ENCODE data around the gene GPR34. TPM values are rescaled to one million over a fixed set of nuclear protein-coding genes. Genes with fewer than 3 reads are reported as not detected.
"Not testable (repeated sequence)": the region's sequence is repeated elsewhere in the genome, so short reads cannot be mapped to it uniquely, and the experiment has no call there.

GPR34 gene
- total RNA-seq, 1 experiment from 2014 or later = not detected

- no peak for DNase-seq (ENCODE audit: low spot score)
Observed at GRCh38 chrX:41693024-41693423, 4.3 kb downstream of the GPR34 start.

- no peak for DNase-seq (ENCODE audit: low spot score)
Observed at GRCh38 chrX:41695426-41695825, 6.7 kb downstream of the GPR34 start.

DNA sequence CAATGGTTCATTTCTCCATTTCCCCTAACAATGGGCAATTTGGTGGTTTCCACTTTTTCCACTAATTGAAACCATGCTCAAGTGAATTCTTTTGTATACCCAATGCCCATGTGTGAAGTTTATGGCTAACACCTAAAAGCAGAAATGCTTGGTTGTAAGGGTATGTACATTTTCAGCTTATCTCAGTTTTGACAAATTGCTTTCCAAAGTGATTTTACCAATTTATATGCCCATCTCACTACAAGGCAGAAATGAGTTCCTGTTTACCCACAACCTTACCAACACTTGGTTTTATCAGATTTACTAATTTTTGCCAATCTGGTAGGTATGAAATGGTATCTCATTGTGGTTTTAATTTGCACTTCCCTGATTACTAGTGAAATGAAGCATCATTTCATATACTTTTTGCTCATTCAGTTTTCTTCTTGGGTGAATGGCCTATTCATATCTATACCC, 14.8 kb downstream of the GPR34 start:
- DNase-seq (ENCODE audit: low spot score) = no peak

DNA sequence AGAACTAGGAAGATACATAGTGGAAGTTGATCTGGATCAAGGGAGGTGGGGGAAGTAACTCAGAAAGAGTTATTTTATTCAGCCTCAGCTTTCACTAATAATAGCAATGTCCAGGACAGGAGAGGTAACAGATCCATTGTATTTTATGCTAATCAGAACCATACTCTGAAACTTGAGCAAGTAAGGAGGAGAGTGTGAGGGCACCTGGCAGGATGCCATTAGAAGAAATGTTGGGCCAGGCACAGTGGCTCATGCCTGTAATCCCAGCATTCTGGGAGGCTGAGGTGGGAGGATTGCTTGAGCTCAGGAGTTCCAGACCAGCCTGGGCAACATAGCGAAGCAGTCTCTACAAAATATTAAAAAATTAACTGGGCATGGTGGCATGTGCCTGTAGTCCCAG, 16.3 kb downstream of the GPR34 start:
- no peak for DNase-seq (ENCODE audit: low spot score)

GRCh38 chrX:41705680-41706374, 17.1 kb downstream of the GPR34 start:
- no peak for DNase-seq (ENCODE audit: low spot score)

DNA sequence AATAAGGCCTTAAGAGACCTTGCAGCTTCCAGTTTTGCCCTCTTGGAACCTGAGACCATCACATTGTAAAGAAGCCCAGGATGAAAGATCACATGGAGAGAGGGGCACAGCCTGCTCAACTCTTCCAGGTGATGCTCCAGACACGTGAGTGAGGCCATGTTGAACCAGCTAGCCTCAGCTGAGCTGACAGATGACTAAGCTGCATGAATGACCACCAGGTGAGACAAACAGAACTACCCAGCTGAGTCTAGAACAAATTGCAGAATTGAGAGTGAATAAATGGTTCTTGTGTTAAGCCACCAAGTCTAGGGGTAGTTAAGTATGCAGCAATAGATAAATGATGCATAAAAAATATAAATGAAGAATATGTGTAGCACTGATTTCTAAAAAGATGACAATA, 18.4 kb downstream of the GPR34 start:
- no peak for DNase-seq (ENCODE audit: low spot score)

GRCh38 chrX:41708486-41708885, 19.7 kb downstream of the GPR34 start:
- DNase-seq (ENCODE audit: low spot score) = no peak

DNA sequence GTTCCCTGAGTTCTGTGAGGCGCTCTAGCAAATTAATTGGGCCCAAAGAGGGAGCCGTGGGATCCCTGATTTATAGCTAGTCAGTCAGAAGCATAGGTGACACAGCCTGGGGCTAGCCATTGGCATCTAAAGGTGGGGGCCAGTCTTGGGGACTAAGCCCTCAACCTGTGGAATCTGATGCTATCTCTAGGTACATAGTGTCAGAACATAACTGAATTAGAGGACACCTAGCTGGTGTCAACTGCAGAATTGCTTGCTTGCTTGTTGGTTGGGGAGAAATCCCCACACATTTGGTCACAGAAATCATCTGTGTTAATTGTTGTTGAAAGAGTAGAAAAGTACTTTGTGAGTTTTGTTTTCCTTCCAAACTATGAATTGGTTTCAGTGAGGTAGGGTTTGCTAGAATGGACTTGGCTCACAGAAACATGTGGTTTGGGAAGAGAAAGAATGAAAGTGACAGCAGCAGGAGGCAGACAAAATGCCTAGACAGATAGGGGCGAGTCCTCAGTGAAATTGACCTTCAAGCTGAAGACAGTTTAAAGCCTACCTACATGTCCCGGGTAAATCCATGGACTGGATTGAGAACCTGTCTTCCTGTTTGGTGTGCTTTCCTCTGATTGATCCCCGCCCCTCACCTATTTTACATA, 22.4 kb downstream of the GPR34 start:
- DNase-seq (ENCODE audit: low spot score) = no peak

DNA sequence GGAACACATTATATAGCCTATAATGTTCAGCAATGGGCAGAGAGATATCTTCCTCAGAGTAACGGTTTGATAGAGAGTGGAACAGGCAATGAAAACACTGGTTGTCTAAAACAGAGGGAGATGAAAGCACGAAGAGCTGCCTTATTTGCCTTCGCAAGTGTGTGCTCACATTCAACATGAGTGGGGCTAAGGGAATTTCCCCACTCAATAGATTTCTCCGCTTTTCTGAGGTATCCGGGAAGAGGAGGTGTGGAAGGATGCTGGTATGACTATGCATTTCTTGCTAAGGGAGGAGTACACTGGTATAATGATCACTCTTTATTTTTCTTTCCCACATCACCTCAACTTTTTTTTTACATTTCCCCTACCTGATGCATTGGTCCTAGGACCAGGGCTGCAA, 27.4 kb downstream of the GPR34 start:
- no peak for DNase-seq (ENCODE audit: low spot score)

DNA sequence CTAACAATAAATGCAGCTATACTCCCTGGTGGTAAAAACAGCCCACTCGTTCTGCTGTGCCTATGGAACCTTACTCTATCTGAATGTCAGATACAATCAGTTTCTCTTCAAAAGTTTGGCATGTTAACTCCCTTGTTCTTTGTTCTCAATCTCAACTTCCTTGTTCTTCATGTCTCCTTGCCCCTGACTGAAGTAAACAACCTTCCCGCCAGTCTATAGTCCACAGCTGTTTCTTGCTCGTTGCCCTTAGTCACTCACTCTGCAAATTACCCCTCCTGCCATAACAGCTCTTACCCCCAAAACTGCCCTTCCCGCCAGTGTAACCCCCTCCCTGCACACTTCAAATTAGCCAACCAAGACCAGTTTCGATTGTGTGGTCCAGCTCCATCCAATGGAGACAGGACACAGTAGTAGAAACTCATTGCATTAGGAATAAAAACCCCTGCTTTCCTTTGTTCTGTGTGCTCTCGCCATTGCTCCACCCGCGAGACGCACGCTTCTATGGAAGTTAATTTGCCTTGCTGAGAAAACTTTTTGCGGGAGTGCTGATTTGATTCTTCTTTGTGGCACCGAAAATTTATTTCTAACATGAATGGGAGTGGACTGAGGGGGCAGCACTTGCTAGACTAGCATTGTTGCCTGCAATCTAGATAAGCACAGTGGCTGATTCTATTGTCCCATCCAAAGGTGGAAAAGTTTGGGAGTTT, 28.1 kb downstream of the GPR34 start:
- no peak for DNase-seq (ENCODE audit: low spot score)

GRCh38 chrX:41718481-41719235, 29.9 kb downstream of the GPR34 start:
- DNase-seq (ENCODE audit: low spot score) = no peak

- DNase-seq (ENCODE audit: low spot score) = not testable (repeated sequence)
Observed at GRCh38 chrX:41719610-41720009, 30.8 kb downstream of the GPR34 start.

DNA sequence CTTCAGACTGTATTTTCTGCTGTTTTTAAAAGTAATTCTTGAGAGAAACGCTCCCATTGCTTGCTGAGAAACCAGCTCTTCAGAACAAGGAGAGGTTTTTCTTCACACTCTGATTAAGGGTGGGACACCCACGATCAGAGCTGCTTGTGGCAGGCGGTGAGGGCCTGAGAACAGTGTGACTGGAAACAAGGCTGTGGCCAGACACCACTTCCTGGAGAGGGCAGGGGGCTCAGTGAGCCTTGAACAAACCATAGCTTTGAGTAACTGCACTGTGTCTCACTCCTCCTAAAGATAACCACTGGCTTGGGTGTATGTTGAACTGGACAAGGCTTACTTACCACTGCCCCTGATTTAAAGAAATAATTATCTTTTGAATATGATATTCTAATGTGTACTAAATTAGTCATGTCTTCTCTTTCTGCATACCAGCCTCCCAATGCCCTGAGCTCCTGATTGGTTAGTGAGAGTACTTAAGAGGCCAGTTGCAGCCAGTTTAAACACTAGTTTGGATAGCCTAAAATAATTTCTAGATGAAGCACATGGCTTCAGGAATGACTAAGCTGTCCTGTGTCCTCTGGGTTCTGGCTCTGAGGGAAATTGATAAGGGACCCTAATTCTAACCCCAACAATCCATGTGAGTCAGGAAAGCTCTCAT, 31.5 kb downstream of the GPR34 start:
- no peak for DNase-seq (ENCODE audit: low spot score)

- DNase-seq (ENCODE audit: low spot score) = no peak
Observed at GRCh38 chrX:41721590-41721989, 32.8 kb downstream of the GPR34 start.

DNA sequence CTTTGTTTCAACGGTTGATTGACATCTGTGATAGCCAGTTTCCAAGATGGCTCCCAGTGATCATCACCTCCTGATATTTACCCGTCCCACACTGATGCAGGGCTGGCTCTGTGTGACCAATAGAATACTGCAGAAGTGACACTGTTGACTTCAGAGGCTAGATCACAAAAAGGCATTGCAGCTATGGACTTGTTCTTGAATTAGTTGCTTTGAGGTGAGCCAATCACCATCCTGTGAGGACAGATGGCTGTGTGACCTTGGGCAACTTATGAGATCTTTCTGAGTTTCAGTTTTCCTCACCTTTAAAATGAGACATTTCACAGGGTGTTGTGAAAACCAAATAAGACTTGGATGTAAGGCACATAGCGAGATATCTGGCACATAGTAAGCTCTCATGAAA, 33.4 kb downstream of the GPR34 start:
- DNase-seq (ENCODE audit: low spot score) = no peak

DNA sequence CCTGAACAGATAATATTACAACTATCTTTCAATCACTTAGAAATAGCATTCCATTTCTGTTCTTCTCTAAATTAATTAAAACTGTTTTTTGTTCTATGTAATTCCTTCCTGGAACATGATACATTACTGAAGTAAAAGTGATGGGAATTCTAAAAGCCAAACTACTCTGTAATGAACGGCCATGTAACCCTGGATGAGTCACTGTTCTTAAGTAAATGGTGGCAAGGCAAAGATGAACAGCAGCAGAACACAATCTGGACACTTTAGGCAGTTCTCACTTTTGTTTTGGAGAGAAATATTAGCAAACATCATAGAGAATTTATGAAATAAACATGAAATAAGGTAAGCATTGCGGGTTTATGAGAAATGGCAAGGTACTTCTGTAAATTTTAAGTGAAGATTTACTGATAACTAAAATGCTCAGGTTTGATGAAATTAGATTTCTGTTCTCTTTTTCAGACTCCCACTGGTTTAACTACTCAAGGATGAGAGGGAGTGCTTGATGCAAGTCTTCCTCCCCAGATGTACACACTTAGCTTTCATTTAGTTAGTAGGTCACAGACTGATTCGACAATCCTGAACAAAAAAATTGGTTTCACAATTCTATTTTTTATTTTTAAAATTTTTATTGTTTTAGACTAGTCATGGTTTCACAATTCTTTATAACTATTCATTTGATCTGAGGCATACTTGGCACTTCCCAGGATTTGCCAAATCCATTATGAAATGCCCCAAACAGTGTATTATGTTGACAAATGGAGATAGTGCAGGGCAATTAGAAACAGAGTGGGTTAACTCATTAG, 34.2 kb downstream of the GPR34 start:
- DNase-seq (ENCODE audit: low spot score) = no peak

GRCh38 chrX:41723826-41724225, 35.1 kb downstream of the GPR34 start, which contains the start of gene GPR82:
Gene GPR82, plus strand, starts transcription at chrX:41724181. Its CDS starts 2,846 bp downstream, at chrX:41727027.
- no peak for DNase-seq (ENCODE audit: low spot score)

DNA sequence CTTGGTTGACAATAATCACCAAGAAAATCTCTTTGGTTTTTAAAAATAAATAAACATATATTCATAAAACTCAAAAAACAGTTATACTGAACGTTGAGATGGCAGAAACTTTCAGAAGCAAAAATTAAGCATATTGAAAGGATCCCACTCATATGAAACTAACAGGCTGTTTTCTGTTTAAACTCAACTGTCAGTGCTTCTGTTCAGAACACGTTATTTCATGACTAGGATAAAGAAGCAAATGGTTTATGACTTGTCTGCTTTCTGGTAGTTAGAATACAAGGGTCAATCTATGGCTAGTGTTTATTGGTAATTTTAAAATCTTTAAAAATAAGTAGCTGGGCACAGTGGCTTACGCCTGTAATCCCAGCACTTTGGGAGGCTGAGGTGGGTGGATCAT, 39.4 kb downstream of the GPR34 start:
- no peak for DNase-seq (ENCODE audit: low spot score)

- DNase-seq (ENCODE audit: low spot score) = no peak
Observed at GRCh38 chrX:41730081-41730480, 41.3 kb downstream of the GPR34 start.

DNA sequence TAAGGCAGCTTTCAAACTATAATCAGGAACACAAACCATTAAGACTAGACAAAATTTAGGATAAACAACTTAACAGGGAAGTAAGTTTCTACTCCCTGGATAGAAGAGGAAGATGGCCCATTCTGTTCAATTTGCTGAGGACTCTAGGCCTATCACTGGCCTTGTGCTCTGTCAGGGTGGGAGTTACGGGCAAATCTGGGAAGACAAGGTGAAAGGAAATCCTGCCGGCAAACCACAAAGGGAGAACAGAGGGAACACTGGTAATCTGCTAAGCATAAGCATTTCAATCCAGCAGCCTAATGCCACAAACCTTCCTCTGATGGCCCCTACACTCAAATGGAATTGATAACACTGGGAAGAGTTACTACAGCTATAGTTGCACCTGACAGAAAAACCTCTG, 43.5 kb downstream of the GPR34 start:
- DNase-seq (ENCODE audit: low spot score) = no peak

DNA sequence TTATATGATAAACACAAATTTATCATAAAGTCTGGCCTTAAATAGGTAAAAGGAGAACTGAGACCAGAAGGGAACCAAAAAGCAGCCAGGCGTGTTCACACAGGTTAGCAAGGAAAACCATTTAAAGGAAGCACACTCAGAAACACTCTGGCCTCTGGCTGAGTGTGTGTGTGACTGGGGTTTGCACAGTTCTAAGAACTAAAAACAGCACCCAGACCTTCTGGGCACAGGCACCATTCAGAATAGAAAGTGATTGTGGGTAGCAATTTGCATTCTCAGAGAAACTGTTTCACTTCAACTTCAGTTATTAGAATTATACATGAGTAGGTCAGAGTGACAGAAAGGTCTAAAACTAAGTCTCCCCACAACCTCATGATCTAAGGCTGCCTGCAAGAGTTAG, 45.2 kb downstream of the GPR34 start:
- DNase-seq (ENCODE audit: low spot score) = no peak
